Spleen (tissue), 11 donors: ENCODE measurements around the gene STK33. TPM values are rescaled to one million over a fixed set of nuclear protein-coding genes. Genes with fewer than 3 reads are reported as not detected.
"Not testable (repeated sequence)": the region's sequence is repeated elsewhere in the genome, so short reads cannot be mapped to it uniquely, and the experiment has no call there.

Experiments
- DNase-seq: peaks from one replicate; pipeline ENCODE4 v3.0.0-alpha.2; 2020
- H3K27ac ChIP-seq, 8 donors: fragments of 200-600 bp; sonication (generic) in 7 of 8; 1 replicate in 4 of 8; 2 replicates in 4 of 8; pipeline versions ENCODE4 v1.5.0 to v1.8.0; 2016 to 2021; ENCODE audit warnings: inconsistent platforms in 4 of 8, mild to moderate bottlenecking in 4 of 8, moderate library complexity in 1 of 8
- H3K27me3 ChIP-seq, 7 donors: fragments of 200-600 bp; sonication (generic) in 6 of 7; replicated peaks in 1 of 7; 1 replicate in 4 of 7; 2 replicates in 3 of 7; pipeline versions ENCODE4 v1.5.0 to v1.8.0; 2016 to 2021; ENCODE audit warnings: inconsistent platforms in 3 of 7, mild to moderate bottlenecking in 1 of 7
- H3K36me3 ChIP-seq, 6 donors: fragments of 200-600 bp; sonication (generic) in 5 of 6; 1 replicate in 4 of 6; 2 replicates in 2 of 6; pipeline versions ENCODE4 v1.5.0 to v1.8.0; 2016 to 2021; ENCODE audit warnings: inconsistent platforms in 2 of 6
- H3K4me1 ChIP-seq, 6 donors: fragments of 200-600 bp; sonication (generic) in 5 of 6; 1 replicate in 3 of 6; 2 replicates in 3 of 6; pipeline versions ENCODE4 v1.5.0 to v1.8.0; 2016 to 2021; ENCODE audit warnings: inconsistent platforms in 3 of 6
- H3K4me3 ChIP-seq, 8 donors: fragments of 200-600 bp; sonication (generic) in 7 of 8; 1 replicate in 4 of 8; 2 replicates in 4 of 8; pipeline versions ENCODE4 v1.5.0 to v1.8.0; 2016 to 2021; ENCODE audit warnings: inconsistent platforms in 4 of 8, mild to moderate bottlenecking in 4 of 8, moderate library complexity in 2 of 8
- H3K9me3 ChIP-seq, 8 donors: fragments of 200-600 bp; sonication (generic) in 7 of 8; 1 replicate in 4 of 8; 2 replicates in 4 of 8; pipeline versions ENCODE4 v1.5.0 to v1.8.0; 2016 to 2021; ENCODE audit warnings: inconsistent platforms in 4 of 8
- CTCF ChIP-seq, 11 experiments: fragments of 200-600 bp in 7 of 11; fragments of 450-650 bp in 4 of 11; sonication (generic) in 4 of 11; IDR thresholded peaks in 8 of 11; conservative IDR thresholded peaks in 3 of 11; 1 replicate in 7 of 11; 2 replicates in 4 of 11; pipeline versions ENCODE4 v1.4.0 to v1.8.0; 2016 to 2021; ENCODE audit warnings: antibody characterized with exemption in 11 of 11, inconsistent platforms in 4 of 11, mild to moderate bottlenecking in 1 of 11
- POLR2A ChIP-seq, 3 donors: fragments of 450-650 bp; IDR thresholded peaks; one replicate each; pipeline ENCODE4 v1.5.1; 2017; ENCODE audit warnings: antibody characterized with exemption in 3 of 3, mild to moderate bottlenecking in 1 of 3
- POLR2AphosphoS5 ChIP-seq, 3 donors: sonication (generic); formaldehyde crosslinking; IDR thresholded peaks; one replicate each; pipeline ENCODE4 v1.5.1; 2017; ENCODE audit warnings: antibody characterized with exemption in 3 of 3
- WGBS, 5 donors: extraction: QIAGEN DNeasy Blood & Tissue Kit in 3 of 5; methylation state at CpG; one replicate each; pipeline versions ENCODE4 v1.1.5 to v1.1.7; 2013 to 2018; 5-methylcytosine and 5-hydroxymethylcytosine counted together
- intact Hi-C: fragments of 100-400 bp; cut with DNase I; formaldehyde crosslinking; loops from one replicate; pipeline ENCODE4 v1.15.0; 2023; ENCODE audit warnings: low total_unique reads
- polyA plus RNA-seq, 3 donors: library from polyadenylated mRNA; stranded (reverse); fragments of 200-250 nt; gene quantifications; one replicate each; pipeline ENCODE4 v1.2.1, GENCODE V29; 2013
- total RNA-seq, 7 donors: library from RNA; depleted of rRNA in 3 of 7; stranded (reverse); fragments of >200 nt in 3 of 7; fragmentation: NEBNext Ultra II Directional in 4 of 7; extraction: Animal tissue kit (Norgen Biotek cat#: 25700) in 4 of 7; gene quantifications; one replicate each; pipeline versions ENCODE4 v1.1.0 to v1.2.1, GENCODE V29; 2016 to 2021
- donor health status: healthy with polysubstance abuse.
- donor health status: DM: no; HTN: no; CAD: no; lungs with moderate emphysema.
- donor health status: DM: no; HTN: no; CAD: no.
- donor health status: Bipolar disorder and iron deficiency.
- donor health status: healthy.
- donor health status: DM: no; HTN: no; CAD: no.
- donor health status: DM: yes; HTN: yes; CAD: no.

The STK33 gene
- total and polyA plus RNA-seq, 10 donors, result 1.6 to 8.1 (median 3.8) TPM

- H3K27me3 ChIP-seq, result no peaks in the 10 kb centered on the region
- no peak overlapping the region for H3K4me3 ChIP-seq
- intact Hi-C loops, result no loop called here
- whole genome bisulfite sequencing, 5 donors, result 89 to 95% (median 90%) methylated on average over 3 of the region's 3 CpGs
- peaks cover 0 to 12% (median 8%) of the 10 kb centered on the region in 8 donors for H3K9me3 ChIP-seq
- no peak overlapping the region for H3K27ac ChIP-seq
- no peaks in the 10 kb centered on the region for H3K4me1 ChIP-seq
- DNase-seq, result no peak
- TF ChIP-seq CTCF (IDR thresholded peaks at IDR 0.05 in 8 of 11, conservative IDR thresholded peaks at IDR 0.05 in 3 of 11), result no peak
- no peak for TF ChIP-seq POLR2AphosphoS5 (IDR thresholded peaks at IDR 0.05)
- no peaks in the 10 kb centered on the region for H3K36me3 ChIP-seq
Measured at GRCh38 chr11:8484251-8484650, 109.8 kb downstream of the STK33 start.

GRCh38 chr11:8480858-8481257 is 113.2 kb downstream of the STK33 start:
- no peak overlapping the region for H3K4me3 ChIP-seq
- no peaks in the 10 kb centered on the region for H3K9me3 ChIP-seq
- WGBS, 5 donors, result 81 to 84% (median 83%) methylated on average over 3 of the region's 3 CpGs
- intact Hi-C loops, result no loop called here
- DNase-seq, result no peak
- no peak overlapping the region for H3K27ac ChIP-seq
- H3K27me3 ChIP-seq, result no peaks in the 10 kb centered on the region
- no peaks in the 10 kb centered on the region for H3K36me3 ChIP-seq
- TF ChIP-seq POLR2AphosphoS5 (IDR thresholded peaks at IDR 0.05) (no peak), CTCF (IDR thresholded peaks at IDR 0.05 in 8 of 11, conservative IDR thresholded peaks at IDR 0.05 in 3 of 11) (no peak), POLR2A (IDR thresholded peaks at IDR 0.05) (no peak)
- no peaks in the 10 kb centered on the region for H3K4me1 ChIP-seq

- Histone ChIP-seq H3K27ac (no peak overlapping the region), H3K27me3 (no peaks in the 10 kb centered on the region), H3K4me3 (no peak overlapping the region), H3K36me3 (no peaks in the 10 kb centered on the region), H3K9me3 (no peaks in the 10 kb centered on the region), H3K4me1 (no peaks in the 10 kb centered on the region)
- WGBS, 5 donors, result 79 to 90% (median 83%) methylated on average over 1 of the region's 1 CpG
- no peak for DNase-seq
- intact Hi-C loops, result no loop called here
- TF ChIP-seq CTCF (IDR thresholded peaks at IDR 0.05 in 8 of 11, conservative IDR thresholded peaks at IDR 0.05 in 3 of 11) (no peak), POLR2A (IDR thresholded peaks at IDR 0.05) (no peak), POLR2AphosphoS5 (IDR thresholded peaks at IDR 0.05) (no peak)
Measured at GRCh38 chr11:8477680-8478079, 116.3 kb downstream of the STK33 start.

- Histone ChIP-seq H3K4me3 (no peak overlapping the region), H3K36me3 (no peaks in the 10 kb centered on the region), H3K27ac (no peak overlapping the region), H3K4me1 (no peaks in the 10 kb centered on the region), H3K9me3 (no peaks in the 10 kb centered on the region), H3K27me3 (no peaks in the 10 kb centered on the region)
- 85 to 96% (median 90%) methylated on average over 2 of the region's 2 CpGs for WGBS, 5 donors
- TF ChIP-seq POLR2A (IDR thresholded peaks at IDR 0.05), result no peak
- TF ChIP-seq POLR2AphosphoS5 (IDR thresholded peaks at IDR 0.05), result no peak
- no peak for TF ChIP-seq CTCF (IDR thresholded peaks at IDR 0.05 in 8 of 11, conservative IDR thresholded peaks at IDR 0.05 in 3 of 11)
- no peak for DNase-seq
- intact Hi-C loops, result no loop called here
Measured at GRCh38 chr11:8477151-8477550, 116.9 kb downstream of the STK33 start.

- H3K36me3 ChIP-seq, H3K27ac ChIP-seq, H3K4me3 ChIP-seq, intact Hi-C loops, DNase-seq, H3K4me1 ChIP-seq, H3K27me3 ChIP-seq: not testable (repeated sequence)
- peaks cover 5 to 42% (median 20%) of the 10 kb centered on the region in 8 donors for H3K9me3 ChIP-seq
- WGBS, 5 donors, result 86 to 95% (median 90%) methylated on average over 5 of the region's 5 CpGs
Measured at GRCh38 chr11:8467806-8468205, 126.2 kb downstream of the STK33 start.

GRCh38 chr11:8467356-8467755 is 126.7 kb downstream of the STK33 start:
- intact Hi-C loops, H3K27ac ChIP-seq, H3K36me3 ChIP-seq, H3K27me3 ChIP-seq, H3K4me3 ChIP-seq, H3K4me1 ChIP-seq, DNase-seq: not testable (repeated sequence)
- 71 to 89% (median 79%) methylated on average over 4 of the region's 4 CpGs for WGBS, 5 donors
- peaks cover 5 to 42% (median 20%) of the 10 kb centered on the region in 8 donors for H3K9me3 ChIP-seq

GRCh38 chr11:8466884-8467283 is 127.1 kb downstream of the STK33 start:
- H3K36me3 ChIP-seq, H3K27ac ChIP-seq, intact Hi-C loops, H3K27me3 ChIP-seq, H3K4me3 ChIP-seq, DNase-seq, H3K4me1 ChIP-seq: not testable (repeated sequence)
- WGBS, 5 donors, result 86 to 97% (median 93%) methylated on average over 3 of the region's 3 CpGs
- peaks cover 5 to 42% (median 20%) of the 10 kb centered on the region in 8 donors for H3K9me3 ChIP-seq
